Naive B cell (primary cell): ENCODE results near the gene CHRNA5. TPM values are rescaled to one million over a fixed set of nuclear protein-coding genes. Genes with fewer than 3 reads are reported as not detected.

Experiments
- ATAC-seq, 2 donors: fragments of 150-1000 bp; cut with Tn5 transposase; 2 replicates each; pipeline ENCODE4 v1.10.0; 2021; ENCODE audit warnings: low read depth in 2 of 2, mild to moderate bottlenecking in 2 of 2, moderate library complexity in 2 of 2
- DNase-seq: peaks from one replicate; pipeline ENCODE4 v3.0.0; 2022
- H3K27ac Mint-ChIP-seq, 6 donors: one replicate each; pipeline ENCODE4 v1.8.0; 2020 to 2022; ENCODE audit warnings: mild to moderate bottlenecking in 6 of 6, mixed read lengths in 6 of 6, moderate library complexity in 5 of 6, inconsistent platforms in 2 of 6
- H3K27me3 Mint-ChIP-seq, 3 donors: one replicate each; pipeline ENCODE4 v1.8.0; 2021 to 2022; ENCODE audit warnings: mixed read lengths in 3 of 3, mild to moderate bottlenecking in 1 of 3
- H3K36me3 Mint-ChIP-seq, 2 donors: one replicate each; pipeline ENCODE4 v1.8.0; 2020 to 2022; ENCODE audit warnings: mixed read lengths in 2 of 2, inconsistent platforms in 1 of 2, mild to moderate bottlenecking in 1 of 2
- H3K4me1 Mint-ChIP-seq, 3 donors: one replicate each; pipeline ENCODE4 v1.8.0; 2020 to 2022; ENCODE audit warnings: mixed read lengths in 3 of 3, inconsistent platforms in 1 of 3, mild to moderate bottlenecking in 1 of 3, moderate library complexity in 1 of 3
- H3K4me3 Mint-ChIP-seq, 8 donors: one replicate each; pipeline ENCODE4 v1.8.0; 2020 to 2022; ENCODE audit warnings: mild to moderate bottlenecking in 8 of 8, mixed read lengths in 8 of 8, moderate library complexity in 8 of 8, inconsistent platforms in 2 of 8
- H3K9me3 Mint-ChIP-seq, 7 donors: one replicate each; pipeline ENCODE4 v1.8.0; 2020 to 2022; ENCODE audit warnings: mixed read lengths in 7 of 7, mild to moderate bottlenecking in 5 of 7, inconsistent platforms in 2 of 7, moderate library complexity in 1 of 7
- polyA plus RNA-seq, 6 donors: library from polyadenylated mRNA; unstranded; fragments of 300-500 nt; fragmentation: Illumina TruSeq; gene quantifications; one replicate each; pipeline ENCODE4 v1.2.3, GENCODE V29; 2021; ENCODE audit warnings: low read depth in 6 of 6

The CHRNA5 gene
- polyA plus RNA-seq, 6 donors from 2014 or later: 0.23 to 0.49 TPM; not detected in 4

- peaks cover 5 to 23% (median 18%) of the 10 kb centered on the region in 3 donors for H3K27me3 Mint-ChIP-seq
- H3K4me1 Mint-ChIP-seq: peaks cover 4 to 10% (median 8%) of the 10 kb centered on the region in 3 donors
- no peaks in the 10 kb centered on the region for H3K36me3 Mint-ChIP-seq
- peak; percentile 61 to 68 for ATAC-seq
- peak within 1 kb of the TSS; percentile 48 to 88 (median 80) for H3K4me3 Mint-ChIP-seq
- DNase-seq: peak; percentile 14
- peaks cover 0 to under 1% (median 0%) of the 10 kb centered on the region in 7 donors for H3K9me3 Mint-ChIP-seq
- H3K27ac Mint-ChIP-seq: peak within 1 kb of the TSS in 2 of 6 donors; percentile 23 to 31
These were observed 75.9 kb downstream of the CHRNA5 start, which contains the start of gene CHRNB4 for GRCh38 chr15:78641102-78641748. Gene CHRNB4 (minus strand): TSS chr15:78641210. CDS start chr15:78641133, 77 bp downstream.

GRCh38 chr15:78641749-78642275 lies 76.5 kb downstream of the CHRNA5 start:
- peak overlapping the region in 2 of 6 donors; percentile 23 to 31 for H3K27ac Mint-ChIP-seq
- no peak for DNase-seq
- H3K4me3 Mint-ChIP-seq: peak overlapping the region; percentile 48 to 88 (median 78)
- ATAC-seq: no peak
- no peaks in the 10 kb centered on the region for H3K9me3 Mint-ChIP-seq
- H3K4me1 Mint-ChIP-seq: peaks cover 4 to 10% (median 8%) of the 10 kb centered on the region in 3 donors
- peaks cover 0 to 18% (median 12%) of the 10 kb centered on the region in 3 donors for H3K27me3 Mint-ChIP-seq
- no peaks in the 10 kb centered on the region for H3K36me3 Mint-ChIP-seq

GRCh38 chr15:78642331-78642730 lies 77.0 kb downstream of the CHRNA5 start:
- DNase-seq (no peak), ATAC-seq (no peak)
- Mint-ChIP-seq H3K27ac (no peak overlapping the region), H3K27me3 (peaks cover 0 to 14% (median 7%) of the 10 kb centered on the region in 3 donors), H3K36me3 (no peaks in the 10 kb centered on the region), H3K4me1 (peaks cover 4 to 10% (median 8%) of the 10 kb centered on the region in 3 donors), H3K9me3 (no peaks in the 10 kb centered on the region), H3K4me3 (peak overlapping the region in 2 of 8 donors; percentile 22 to 78)

Other genes starting within 250 kb of the CHRNA5 start
- not detected for gene CRABP1, start 225.2 kb upstream of the CHRNA5 start, polyA plus RNA-seq
- 10 to 100 TPM; 14.6 to 19.8 (median 16.6) TPM for gene IREB2, start 127.3 kb upstream of the CHRNA5 start, polyA plus RNA-seq
- under 1 TPM in 1 of 6 donors, not detected in 5; 0.49 TPM for gene HYKK, start 57.9 kb upstream of the CHRNA5 start, polyA plus RNA-seq
- 100 to 1,000 TPM; 204 to 251 (median 240) TPM for gene PSMA4, start 25.1 kb upstream of the CHRNA5 start, polyA plus RNA-seq
- gene CHRNA3, start 55.5 kb downstream of the CHRNA5 start, polyA plus RNA-seq: not detected
- not detected for gene CHRNB4, start 75.7 kb downstream of the CHRNA5 start, polyA plus RNA-seq
- gene ADAMTS7, start 245.9 kb downstream of the CHRNA5 start, polyA plus RNA-seq: not detected